GM12873 (cell line): Measurements from ENCODE around the gene GSTO2.

Source experiments
- CTCF ChIP-seq: IDR thresholded peaks from 2 replicates; pipeline ENCODE4 v1.5.1; 2012; ENCODE audit warnings: low read depth, mild to moderate bottlenecking, moderate library complexity, low read length, control low read depth; ENCODE audit not compliant: insufficient read depth; ENCODE audit errors: missing control alignments

Gene GSTO2

GRCh38 chr10:104277785-104278184 is 8.8 kb downstream of the GSTO2 start:
- no peak for TF ChIP-seq CTCF

DNA sequence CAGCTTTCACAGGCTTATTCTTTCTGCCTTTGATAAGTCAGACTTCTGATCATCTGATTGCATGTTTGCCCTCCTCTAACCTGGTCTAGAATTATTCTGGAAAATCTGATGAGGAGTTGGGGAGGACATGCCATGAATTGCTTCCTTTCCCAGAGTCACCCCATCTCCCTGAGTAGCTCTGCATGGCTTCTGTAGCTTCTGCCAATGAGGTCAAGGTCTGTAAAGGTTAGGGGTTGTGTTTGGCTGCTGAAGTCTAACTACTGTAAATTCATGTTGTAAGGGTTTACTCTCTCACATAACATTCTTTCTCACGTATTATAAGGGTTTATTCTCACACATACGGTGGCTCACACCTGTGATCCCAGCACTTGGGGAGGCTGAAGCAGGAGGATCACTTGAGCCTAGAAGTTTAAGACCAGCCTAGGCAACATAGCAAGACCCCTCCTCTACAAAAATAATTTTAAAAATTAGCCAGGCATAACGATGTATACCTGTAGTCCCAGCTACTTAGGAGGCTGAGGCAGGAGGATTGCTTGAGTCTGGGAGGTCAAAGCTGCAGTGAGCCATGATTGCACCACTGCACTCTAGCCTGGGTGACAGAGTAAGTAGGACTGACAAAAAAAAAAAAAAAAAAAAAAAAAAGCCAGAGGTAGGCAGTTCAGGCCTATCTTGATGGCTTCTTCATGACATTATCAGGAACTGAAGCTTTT is 10.7 kb downstream of the GSTO2 start:
- no peak for TF ChIP-seq CTCF

GRCh38 chr10:104281694-104282093 is 12.7 kb downstream of the GSTO2 start:
- no peak for TF ChIP-seq CTCF

DNA sequence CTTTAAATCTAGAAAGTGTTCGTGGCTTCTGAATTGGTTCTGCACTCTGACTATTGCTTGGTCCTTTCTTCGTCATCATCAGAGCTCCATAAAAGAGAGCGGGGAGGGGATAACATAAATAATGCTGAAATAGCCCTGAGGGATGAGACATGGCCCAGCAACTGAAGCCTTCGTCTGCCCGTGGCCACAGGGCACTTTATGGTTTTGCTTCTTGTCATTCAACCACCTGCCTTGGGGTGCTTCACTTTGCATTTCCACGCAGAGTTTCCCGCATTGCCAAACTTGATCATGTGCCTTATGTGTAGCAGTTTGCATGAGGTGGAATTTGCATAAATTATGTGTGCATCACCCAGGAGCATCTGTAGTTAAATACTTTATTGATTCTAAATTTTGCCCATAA is 15.9 kb downstream of the GSTO2 start:
- TF ChIP-seq CTCF = no peak

- TF ChIP-seq CTCF = no peak
These were observed 18.0 kb downstream of the GSTO2 start for GRCh38 chr10:104286939-104287338.

DNA sequence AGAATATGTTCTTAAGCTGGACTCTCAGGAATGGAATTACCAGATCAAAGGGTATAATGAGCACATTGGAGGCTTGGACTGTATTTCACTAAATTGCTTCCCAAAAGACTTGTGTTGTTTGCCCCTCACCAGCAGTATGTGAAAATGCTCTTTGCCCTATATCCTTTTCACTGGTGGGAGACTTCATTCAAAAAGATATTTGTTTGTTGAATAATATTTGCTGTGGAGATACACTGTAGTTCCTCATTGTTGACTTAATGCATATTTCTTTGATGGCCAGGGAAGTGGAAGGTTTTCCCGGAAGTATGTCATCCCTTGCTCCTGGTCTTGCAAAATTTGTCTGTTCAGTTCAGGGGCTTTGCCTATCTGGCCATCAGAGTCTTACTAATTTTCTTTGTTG is 19.4 kb downstream of the GSTO2 start:
- TF ChIP-seq CTCF = no peak

GRCh38 chr10:104291439-104291951 is 22.5 kb downstream of the GSTO2 start:
- TF ChIP-seq CTCF = peak; percentile 99
